ENCODE results near the gene KLHL33. TPM values are rescaled to one million over a fixed set of nuclear protein-coding genes. Genes with fewer than 3 reads are reported as not detected.
A peak's percentile ranks its signal among the peaks of the same experiment; 100 is the strongest.

The KLHL33 gene
- total and polyA plus RNA-seq, 2 experiments from 2014 or later, result 0.05 TPM; not detected in 1

DNA sequence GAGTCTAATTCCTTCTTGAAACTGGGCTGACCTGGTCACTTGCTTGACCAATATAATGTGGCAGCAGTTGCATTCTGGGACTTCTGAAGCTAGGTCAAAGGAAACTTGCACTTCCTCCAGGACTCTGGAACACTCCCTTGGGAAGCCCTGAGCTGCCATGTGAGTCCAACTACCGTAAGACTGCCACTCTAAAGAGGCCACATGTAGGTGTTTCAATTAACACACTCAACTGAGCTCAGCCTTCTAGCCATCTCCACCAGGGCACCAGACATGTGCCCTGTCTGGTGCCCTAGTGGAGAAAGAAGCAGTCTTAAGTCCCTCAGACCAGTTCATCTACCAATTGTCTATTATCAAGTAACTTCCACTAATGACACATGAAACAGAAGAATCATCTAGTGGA lies 16.5 kb downstream of the KLHL33 start:
- H4K20me1 ChIP-seq (ENCODE audit: insufficient read depth, poor library complexity, severe bottlenecking), result no peaks in the 10 kb centered on the region
- no peaks in the 10 kb centered on the region for H3K36me3 ChIP-seq (replicated peaks; ENCODE audit: insufficient read depth, low read depth)
- H3K4me1 ChIP-seq (ENCODE audit: insufficient read depth), result peaks cover 10% of the 10 kb centered on the region
- no peak for TF ChIP-seq EZH2phosphoT487 (IDR thresholded peaks at IDR 0.05; ENCODE audit: low read depth, severe bottlenecking, unreplicated experiment)
- TF ChIP-seq, protein P1, sequence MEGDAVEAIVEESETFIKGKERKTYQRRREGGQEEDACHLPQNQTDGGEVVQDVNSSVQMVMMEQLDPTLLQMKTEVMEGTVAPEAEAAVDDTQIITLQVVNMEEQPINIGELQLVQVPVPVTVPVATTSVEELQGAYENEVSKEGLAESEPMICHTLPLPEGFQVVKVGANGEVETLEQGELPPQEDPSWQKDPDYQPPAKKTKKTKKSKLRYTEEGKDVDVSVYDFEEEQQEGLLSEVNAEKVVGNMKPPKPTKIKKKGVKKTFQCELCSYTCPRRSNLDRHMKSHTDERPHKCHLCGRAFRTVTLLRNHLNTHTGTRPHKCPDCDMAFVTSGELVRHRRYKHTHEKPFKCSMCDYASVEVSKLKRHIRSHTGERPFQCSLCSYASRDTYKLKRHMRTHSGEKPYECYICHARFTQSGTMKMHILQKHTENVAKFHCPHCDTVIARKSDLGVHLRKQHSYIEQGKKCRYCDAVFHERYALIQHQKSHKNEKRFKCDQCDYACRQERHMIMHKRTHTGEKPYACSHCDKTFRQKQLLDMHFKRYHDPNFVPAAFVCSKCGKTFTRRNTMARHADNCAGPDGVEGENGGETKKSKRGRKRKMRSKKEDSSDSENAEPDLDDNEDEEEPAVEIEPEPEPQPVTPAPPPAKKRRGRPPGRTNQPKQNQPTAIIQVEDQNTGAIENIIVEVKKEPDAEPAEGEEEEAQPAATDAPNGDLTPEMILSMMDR (IDR thresholded peaks at IDR 0.05; ENCODE audit: poor library complexity), result no peak
- no peak for TF ChIP-seq EZH2 (IDR thresholded peaks at IDR 0.05; ENCODE audit: borderline replicate concordance)
- peak overlapping the region; percentile 93 for H3K27ac ChIP-seq
- no peaks in the 10 kb centered on the region for H3K79me2 ChIP-seq
- H3K4me3 ChIP-seq, result no peak overlapping the region
- no peaks in the 10 kb centered on the region for H3K9me3 ChIP-seq (ENCODE audit: low read depth)
- H3K4me2 ChIP-seq, result no peak overlapping the region
- H2AFZ ChIP-seq, result no peak overlapping the region
- 95% methylated on average over 1 of the region's 1 CpG for WGBS (ENCODE audit: low lambda C conversion rate, missing lambda C conversion rate)
- no peak for DNase-seq (ENCODE audit: low spot score)
- no peaks in the 10 kb centered on the region for H3K9me2 ChIP-seq (replicated peaks; ENCODE audit: insufficient read depth)
- H3K27me3 ChIP-seq, result no peaks in the 10 kb centered on the region

DNA sequence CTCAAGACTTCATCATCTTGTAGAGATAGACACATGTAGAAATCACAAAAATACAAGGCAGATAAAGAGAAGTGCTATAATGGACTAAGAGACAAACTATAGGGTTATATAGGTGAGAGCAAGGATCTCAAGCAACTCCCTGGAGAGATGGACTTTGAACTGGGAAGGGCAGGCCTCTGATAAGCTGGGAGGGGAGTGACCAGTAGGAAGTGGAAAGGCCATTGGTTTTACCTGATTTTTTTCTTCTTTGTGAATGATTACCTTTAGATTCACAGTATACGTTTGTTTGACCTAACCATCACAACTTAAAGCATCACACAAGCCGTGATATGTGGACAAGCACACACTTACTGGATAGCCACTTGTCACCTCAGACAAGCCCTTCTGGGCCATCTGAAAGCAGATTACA lies 17.5 kb downstream of the KLHL33 start:
- H2AFZ ChIP-seq, result no peak overlapping the region
- H3K4me1 ChIP-seq (ENCODE audit: insufficient read depth), result peaks cover 17% of the 10 kb centered on the region
- H4K20me1 ChIP-seq (ENCODE audit: insufficient read depth, poor library complexity, severe bottlenecking), result no peaks in the 10 kb centered on the region
- no peaks in the 10 kb centered on the region for H3K79me2 ChIP-seq
- H3K9me3 ChIP-seq (ENCODE audit: low read depth), result no peaks in the 10 kb centered on the region
- H3K36me3 ChIP-seq (replicated peaks; ENCODE audit: insufficient read depth, low read depth), result no peaks in the 10 kb centered on the region
- peak; percentile 74 for DNase-seq (ENCODE audit: low spot score)
- WGBS (ENCODE audit: low lambda C conversion rate, missing lambda C conversion rate), result 44% methylated on average over 2 of the region's 2 CpGs
- TF ChIP-seq EZH2phosphoT487 (IDR thresholded peaks at IDR 0.05; ENCODE audit: low read depth, severe bottlenecking, unreplicated experiment) (no peak), EZH2 (IDR thresholded peaks at IDR 0.05; ENCODE audit: borderline replicate concordance) (no peak)
- TF ChIP-seq, protein P1 (IDR thresholded peaks at IDR 0.05; ENCODE audit: poor library complexity), result no peak
- no peak overlapping the region for H3K4me3 ChIP-seq
- peak overlapping the region; percentile 42 for H3K4me2 ChIP-seq
- peak overlapping the region; percentile 93 for H3K27ac ChIP-seq
- H3K9me2 ChIP-seq (replicated peaks; ENCODE audit: insufficient read depth), result no peaks in the 10 kb centered on the region
- H3K27me3 ChIP-seq, result no peaks in the 10 kb centered on the region

DNA sequence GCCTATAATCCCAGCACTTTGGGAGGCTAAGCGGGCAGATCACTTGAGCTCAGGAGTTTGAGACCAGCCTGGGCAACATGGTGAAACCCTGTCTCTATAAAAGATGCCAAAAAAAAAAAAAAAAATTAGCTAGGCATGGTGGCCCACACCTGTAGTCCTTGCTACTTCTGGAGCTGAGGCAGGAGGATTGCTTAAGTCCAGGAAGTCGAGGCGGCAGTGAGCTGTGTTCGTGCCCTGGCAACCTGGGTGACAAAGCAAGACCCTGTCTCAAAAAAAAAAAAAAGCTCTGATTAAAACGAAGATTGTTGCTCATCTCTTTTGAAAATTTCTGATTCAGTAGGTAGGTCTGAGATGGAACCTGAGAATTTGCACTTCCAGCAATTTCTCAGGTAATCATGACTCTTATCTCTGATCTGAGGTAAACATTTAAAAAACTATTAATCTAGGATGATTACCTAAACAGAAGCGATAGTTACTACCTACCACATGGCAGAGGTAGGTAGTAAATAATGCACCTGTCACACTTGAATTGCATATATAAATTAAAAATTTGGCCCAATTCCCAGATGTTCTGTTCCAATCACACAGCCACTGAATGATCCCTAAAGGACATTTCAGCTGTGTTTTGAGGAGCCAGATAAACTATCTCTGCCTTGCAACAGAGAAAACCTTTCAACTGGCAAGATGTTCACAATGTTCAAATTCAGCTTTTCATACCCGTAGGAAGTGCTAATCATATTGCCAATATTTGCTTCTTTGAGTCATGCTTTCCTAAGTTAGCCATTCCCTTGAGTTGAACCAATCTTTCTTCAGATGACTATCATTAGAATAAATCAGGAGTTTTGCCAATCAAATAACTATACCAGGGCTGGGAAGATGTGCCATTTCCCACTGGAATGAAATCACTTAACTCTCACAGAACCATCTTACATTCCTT lies 18.4 kb downstream of the KLHL33 start:
- Histone ChIP-seq H4K20me1 (ENCODE audit: insufficient read depth, poor library complexity, severe bottlenecking) (no peaks in the 10 kb centered on the region), H3K9me2 (replicated peaks; ENCODE audit: insufficient read depth) (no peaks in the 10 kb centered on the region), H3K4me3 (no peak overlapping the region), H2AFZ (no peak overlapping the region), H3K36me3 (replicated peaks; ENCODE audit: insufficient read depth, low read depth) (no peaks in the 10 kb centered on the region), H3K27me3 (no peaks in the 10 kb centered on the region), H3K9me3 (ENCODE audit: low read depth) (no peaks in the 10 kb centered on the region), H3K4me1 (ENCODE audit: insufficient read depth) (peaks cover 17% of the 10 kb centered on the region), H3K79me2 (no peaks in the 10 kb centered on the region), H3K4me2 (peak overlapping the region; percentile 42), H3K27ac (peak overlapping the region; percentile 84)
- DNase-seq (ENCODE audit: low spot score), result no peak
- WGBS (ENCODE audit: low lambda C conversion rate, missing lambda C conversion rate), result 70% methylated on average over 7 of the region's 7 CpGs
- TF ChIP-seq EZH2phosphoT487 (IDR thresholded peaks at IDR 0.05; ENCODE audit: low read depth, severe bottlenecking, unreplicated experiment), result no peak
- no peak for TF ChIP-seq EZH2 (IDR thresholded peaks at IDR 0.05; ENCODE audit: borderline replicate concordance)
- TF ChIP-seq, protein P1 (IDR thresholded peaks at IDR 0.05; ENCODE audit: poor library complexity), result no peak

Measured in hepatocyte (in vitro differentiated cells).